Osteocyte (in vitro differentiated cells): Measurements from ENCODE around the gene KPNA4. TPM values are rescaled to one million over a fixed set of nuclear protein-coding genes. Genes with fewer than 3 reads are reported as not detected.

Source experiments
- DNase-seq: peaks from one replicate; pipeline ENCODE4 v3.0.0; 2021; ENCODE audit warnings: mixed read lengths; ENCODE audit not compliant: unreplicated experiment; ENCODE audit errors: extremely low spot score
- H3K27ac Mint-ChIP-seq: one replicate; pipeline ENCODE4 v1.8.0; 2021; ENCODE audit warnings: mild to moderate bottlenecking, mixed read lengths; ENCODE audit not compliant: unreplicated experiment
- H3K27me3 Mint-ChIP-seq: one replicate; pipeline ENCODE4 v1.8.0; 2021; ENCODE audit warnings: mixed read lengths; ENCODE audit not compliant: unreplicated experiment
- H3K36me3 Mint-ChIP-seq: one replicate; pipeline ENCODE4 v1.8.0; 2021; ENCODE audit warnings: mixed read lengths; ENCODE audit not compliant: unreplicated experiment
- H3K4me1 Mint-ChIP-seq: one replicate; pipeline ENCODE4 v1.8.0; 2021; ENCODE audit warnings: mixed read lengths; ENCODE audit not compliant: unreplicated experiment
- H3K4me3 Mint-ChIP-seq: one replicate; pipeline ENCODE4 v1.8.0; 2021; ENCODE audit warnings: mild to moderate bottlenecking, moderate library complexity, mixed read lengths; ENCODE audit not compliant: unreplicated experiment
- H3K9me3 Mint-ChIP-seq: one replicate; pipeline ENCODE4 v1.8.0; 2021; ENCODE audit warnings: mixed read lengths; ENCODE audit not compliant: unreplicated experiment
- long read RNA-seq: library from polyadenylated mRNA; unstranded; transcript quantifications from one replicate; pipeline ENCODE4 v2.0.0, GENCODE V29; 2021
- total RNA-seq: library from RNA; stranded (reverse); gene quantifications from 2 replicates; pipeline ENCODE4 v1.2.1, GENCODE V29; 2021
- TF ChIP-seq, protein P1 (sequence below): fragments of 200-600 bp; sonication (generic); IDR thresholded peaks from 2 replicates; pipeline ENCODE4 v1.5.0; 2021; ENCODE audit warnings: antibody characterized with exemption, mild to moderate bottlenecking, moderate library complexity

Gene KPNA4, protein sequence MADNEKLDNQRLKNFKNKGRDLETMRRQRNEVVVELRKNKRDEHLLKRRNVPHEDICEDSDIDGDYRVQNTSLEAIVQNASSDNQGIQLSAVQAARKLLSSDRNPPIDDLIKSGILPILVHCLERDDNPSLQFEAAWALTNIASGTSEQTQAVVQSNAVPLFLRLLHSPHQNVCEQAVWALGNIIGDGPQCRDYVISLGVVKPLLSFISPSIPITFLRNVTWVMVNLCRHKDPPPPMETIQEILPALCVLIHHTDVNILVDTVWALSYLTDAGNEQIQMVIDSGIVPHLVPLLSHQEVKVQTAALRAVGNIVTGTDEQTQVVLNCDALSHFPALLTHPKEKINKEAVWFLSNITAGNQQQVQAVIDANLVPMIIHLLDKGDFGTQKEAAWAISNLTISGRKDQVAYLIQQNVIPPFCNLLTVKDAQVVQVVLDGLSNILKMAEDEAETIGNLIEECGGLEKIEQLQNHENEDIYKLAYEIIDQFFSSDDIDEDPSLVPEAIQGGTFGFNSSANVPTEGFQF
- 56.6 and 57.7 TPM in 2 replicates for total RNA-seq
- long read RNA-seq, full-length matches to known transcripts = 7 of 34 reads
- long read RNA-seq, partial matches to known transcripts = 19 of 34 reads
- long read RNA-seq, other reads (novel, unspliced or antisense) = 8 of 34 reads

DNA sequence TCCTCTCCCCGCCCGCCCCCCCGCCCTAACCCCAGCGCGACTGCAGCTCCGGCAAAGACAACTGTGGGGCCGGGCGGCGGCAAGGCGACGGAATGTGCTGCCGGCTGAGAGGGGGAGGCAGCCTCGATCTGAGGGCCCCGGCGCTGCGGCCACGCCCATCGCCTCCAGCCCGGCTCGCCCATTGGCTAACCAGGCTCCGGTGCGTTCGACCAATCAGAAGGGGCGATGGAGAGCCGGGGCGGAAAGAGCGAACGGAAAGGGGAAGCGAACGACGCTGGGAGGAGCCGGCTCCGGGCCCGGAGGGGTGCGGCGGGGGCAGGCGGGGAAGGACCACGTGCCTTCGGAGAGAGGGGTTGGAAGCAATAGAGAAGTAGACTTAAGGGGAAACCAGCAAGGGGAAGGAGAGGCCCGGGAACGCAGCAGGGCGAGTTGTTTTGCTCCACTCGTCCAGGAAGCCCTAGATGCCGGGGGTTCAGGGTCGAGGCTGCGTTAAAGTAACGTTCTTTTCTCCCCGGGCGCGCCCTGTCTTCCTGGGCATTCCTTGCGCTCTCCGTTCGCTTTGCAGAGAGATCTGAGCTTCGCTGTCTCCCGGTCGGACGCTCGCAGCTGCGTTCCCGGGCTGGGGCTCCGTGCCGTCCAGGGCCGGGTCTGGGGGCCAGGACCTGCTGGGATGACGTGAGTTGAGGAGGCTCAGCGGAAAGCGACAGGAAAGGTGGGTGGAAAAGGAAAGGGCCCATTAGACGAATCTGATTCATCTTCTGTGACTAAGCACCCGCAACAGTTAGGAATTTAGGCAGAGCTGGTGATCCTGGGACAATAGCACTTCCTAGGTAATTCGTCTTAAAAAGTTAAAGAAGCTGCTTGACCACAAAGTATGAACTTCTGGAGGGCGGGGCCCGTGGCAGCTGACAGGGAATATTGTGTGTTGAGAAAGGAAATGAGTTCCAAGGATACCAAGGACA is at the start of gene KPNA4:
Gene KPNA4, minus strand, starts transcription at position 130 of the 962 bp plus-strand sequence. CDS start 289 bp downstream, outside the sequence.
- Mint-ChIP-seq H3K27me3 (no peaks in the 10 kb centered on the region), H3K27ac (peak within 1 kb of the TSS; percentile 98), H3K36me3 (peaks cover 12% of the 10 kb centered on the region), H3K9me3 (no peaks in the 10 kb centered on the region), H3K4me3 (peak within 1 kb of the TSS; percentile 98), H3K4me1 (peaks cover 46% of the 10 kb centered on the region)
- peak; percentile 99 for DNase-seq
- TF ChIP-seq, protein P1, sequence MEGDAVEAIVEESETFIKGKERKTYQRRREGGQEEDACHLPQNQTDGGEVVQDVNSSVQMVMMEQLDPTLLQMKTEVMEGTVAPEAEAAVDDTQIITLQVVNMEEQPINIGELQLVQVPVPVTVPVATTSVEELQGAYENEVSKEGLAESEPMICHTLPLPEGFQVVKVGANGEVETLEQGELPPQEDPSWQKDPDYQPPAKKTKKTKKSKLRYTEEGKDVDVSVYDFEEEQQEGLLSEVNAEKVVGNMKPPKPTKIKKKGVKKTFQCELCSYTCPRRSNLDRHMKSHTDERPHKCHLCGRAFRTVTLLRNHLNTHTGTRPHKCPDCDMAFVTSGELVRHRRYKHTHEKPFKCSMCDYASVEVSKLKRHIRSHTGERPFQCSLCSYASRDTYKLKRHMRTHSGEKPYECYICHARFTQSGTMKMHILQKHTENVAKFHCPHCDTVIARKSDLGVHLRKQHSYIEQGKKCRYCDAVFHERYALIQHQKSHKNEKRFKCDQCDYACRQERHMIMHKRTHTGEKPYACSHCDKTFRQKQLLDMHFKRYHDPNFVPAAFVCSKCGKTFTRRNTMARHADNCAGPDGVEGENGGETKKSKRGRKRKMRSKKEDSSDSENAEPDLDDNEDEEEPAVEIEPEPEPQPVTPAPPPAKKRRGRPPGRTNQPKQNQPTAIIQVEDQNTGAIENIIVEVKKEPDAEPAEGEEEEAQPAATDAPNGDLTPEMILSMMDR = no peak

DNA sequence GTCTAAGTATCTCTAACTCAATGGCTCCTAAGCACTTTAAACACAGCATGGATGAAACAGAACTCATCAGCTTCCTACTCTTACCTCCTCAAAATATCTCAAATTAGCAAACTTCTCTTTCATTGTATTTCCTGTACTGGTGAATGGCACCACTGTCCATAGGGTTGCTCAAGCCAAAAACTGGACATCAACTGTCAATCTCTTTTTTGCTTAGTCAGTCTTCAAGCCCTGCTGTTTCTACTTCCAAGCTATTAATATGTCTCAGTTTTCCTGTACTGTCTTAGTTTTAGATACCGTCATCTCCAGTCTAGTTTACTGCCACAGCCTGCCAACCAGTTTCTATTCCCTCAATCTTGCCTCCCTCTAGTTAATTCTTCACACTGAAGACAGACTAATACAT is 48.3 kb upstream of the KPNA4 start:
- H3K27ac Mint-ChIP-seq = no peak overlapping the region
- TF ChIP-seq, protein P1 = no peak
- DNase-seq = no peak
- H3K4me1 Mint-ChIP-seq = peaks cover 27% of the 10 kb centered on the region
- H3K9me3 Mint-ChIP-seq = no peaks in the 10 kb centered on the region
- H3K36me3 Mint-ChIP-seq = no peaks in the 10 kb centered on the region
- H3K4me3 Mint-ChIP-seq = no peak overlapping the region
- peaks cover 11% of the 10 kb centered on the region for H3K27me3 Mint-ChIP-seq

DNA sequence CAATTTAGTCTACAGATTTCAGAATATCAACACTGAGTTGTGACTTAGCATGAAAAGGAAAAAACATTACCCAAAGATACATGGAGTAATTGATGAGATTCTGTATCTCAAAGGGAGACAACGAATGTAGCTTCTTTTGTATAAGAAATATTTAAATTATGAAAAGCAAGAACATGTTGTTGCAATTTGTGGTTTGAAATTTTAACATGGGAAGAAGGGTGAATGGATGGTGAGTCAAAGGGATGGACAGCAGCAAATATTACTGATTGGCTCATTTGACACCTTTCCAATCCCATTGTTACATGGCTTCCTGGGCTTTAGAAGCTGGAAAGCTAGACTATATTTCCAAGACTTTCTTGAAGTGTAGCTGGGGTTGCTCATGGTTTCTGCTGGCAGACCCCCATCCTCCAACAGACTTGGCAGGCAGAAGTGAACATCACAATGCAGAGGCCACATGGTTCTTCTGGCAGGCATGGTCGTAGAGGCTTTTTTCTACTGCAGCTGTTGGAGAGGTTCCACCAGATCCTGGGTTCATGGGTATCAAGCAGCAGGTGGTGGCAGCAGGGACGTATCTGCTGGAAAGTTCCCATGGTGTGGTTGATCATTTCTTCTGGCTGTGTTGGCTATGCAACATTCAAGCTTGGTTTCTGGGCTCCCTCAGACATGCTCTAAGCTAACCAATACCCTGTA is 47.2 kb upstream of the KPNA4 start:
- Mint-ChIP-seq H3K36me3 (no peaks in the 10 kb centered on the region), H3K27me3 (peaks cover 11% of the 10 kb centered on the region)

DNA sequence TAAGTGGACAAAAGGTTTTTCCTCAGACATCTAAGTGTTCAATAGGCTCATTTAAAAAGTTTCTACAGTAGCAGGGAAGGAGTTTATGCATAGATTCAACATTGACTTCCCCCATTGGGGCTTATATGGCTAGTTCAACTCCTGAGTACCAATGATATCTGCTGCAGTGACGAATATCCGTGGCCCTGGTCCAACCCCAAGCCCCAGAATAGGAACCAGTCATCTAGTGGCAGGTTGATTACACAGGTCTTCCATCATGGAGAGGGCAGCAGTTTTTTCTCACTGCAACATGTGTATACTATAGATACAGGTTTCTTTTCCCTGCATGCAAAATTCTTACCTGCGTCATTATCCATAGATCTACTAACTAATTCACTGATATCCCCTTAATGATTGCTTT is 45.8 kb upstream of the KPNA4 start:
- Mint-ChIP-seq H3K4me3 (no peak overlapping the region), H3K27ac (no peak overlapping the region), H3K4me1 (peaks cover 2% of the 10 kb centered on the region), H3K36me3 (no peaks in the 10 kb centered on the region), H3K27me3 (peaks cover 11% of the 10 kb centered on the region), H3K9me3 (no peaks in the 10 kb centered on the region)
- DNase-seq = no peak
- TF ChIP-seq, protein P1 = no peak

More for the DNA sequence above, 47.2 kb upstream of the KPNA4 start:
- Mint-ChIP-seq H3K9me3 (no peaks in the 10 kb centered on the region), H3K4me3 (no peak overlapping the region), H3K4me1 (peaks cover 16% of the 10 kb centered on the region), H3K27ac (no peak overlapping the region)
- no peak for DNase-seq
- TF ChIP-seq, protein P1 = no peak
